Right atrium auricular region (tissue), 2 donors: ENCODE measurements around the gene KRT73. TPM values are rescaled to one million over a fixed set of nuclear protein-coding genes. Genes with fewer than 3 reads are reported as not detected.

ENCODE experiments used
- DNase-seq: peaks from one replicate; pipeline ENCODE4 v3.0.0-alpha.2; 2019; ENCODE audit warnings: low spot score
- H3K27ac ChIP-seq, 2 donors: fragments of 200-600 bp; sonication (generic); 1 replicate in 1 of 2; 2 replicates in 1 of 2; pipeline ENCODE4 v1.5.1; 2016 to 2019
- H3K27me3 ChIP-seq, 2 donors: fragments of 200-600 bp; sonication (generic); one replicate each; pipeline versions ENCODE4 v1.5.1 to v1.6.0; 2017 to 2019
- H3K36me3 ChIP-seq: fragments of 200-600 bp; sonication (generic); one replicate; pipeline ENCODE4 v1.5.1; 2016
- H3K4me1 ChIP-seq, 2 donors: fragments of 200-600 bp; sonication (generic); one replicate each; pipeline versions ENCODE4 v1.5.1 to v1.6.0; 2017 to 2019
- H3K4me3 ChIP-seq, 2 donors: fragments of 200-600 bp; sonication (generic); 1 replicate in 1 of 2; 2 replicates in 1 of 2; pipeline ENCODE4 v1.5.1; 2017 to 2019; ENCODE audit warnings: mild to moderate bottlenecking in 1 of 2, moderate library complexity in 1 of 2
- H3K9me3 ChIP-seq, 2 donors: fragments of 200-600 bp; sonication (generic); one replicate each; pipeline ENCODE4 v1.5.1; 2019
- CTCF ChIP-seq, 2 donors: fragments of 200-600 bp; sonication (generic); IDR thresholded peaks; one replicate each; pipeline ENCODE4 v1.5.1; 2019; ENCODE audit warnings: antibody characterized with exemption in 2 of 2
- total RNA-seq, 2 donors: library from RNA; depleted of rRNA; stranded (reverse); fragments of >200 nt; gene quantifications; one replicate each; pipeline ENCODE4 v1.1.0, GENCODE V29; 2016

The KRT73 gene
- total RNA-seq, 2 donors from 2014 or later, result not detected

GRCh38 chr12:52662093-52662917 is 43.9 kb upstream of the KRT73 start:
- Histone ChIP-seq H3K9me3 (no peaks in the 10 kb centered on the region), H3K4me3 (no peak overlapping the region), H3K4me1 (no peaks in the 10 kb centered on the region), H3K36me3 (no peaks in the 10 kb centered on the region), H3K27ac (no peak overlapping the region), H3K27me3 (no peaks in the 10 kb centered on the region)
- TF ChIP-seq CTCF (IDR thresholded peaks at IDR 0.05), result no peak
- no peak for DNase-seq

- Histone ChIP-seq H3K4me1 (no peaks in the 10 kb centered on the region), H3K27ac (no peak overlapping the region), H3K36me3 (no peaks in the 10 kb centered on the region), H3K27me3 (no peaks in the 10 kb centered on the region), H3K4me3 (no peak overlapping the region), H3K9me3 (no peaks in the 10 kb centered on the region)
- DNase-seq, result no peak
- TF ChIP-seq CTCF (IDR thresholded peaks at IDR 0.05), result no peak
Observed at GRCh38 chr12:52661668-52662067, 43.3 kb upstream of the KRT73 start.

GRCh38 chr12:52660934-52661499 is 42.7 kb upstream of the KRT73 start:
- Histone ChIP-seq H3K9me3 (no peaks in the 10 kb centered on the region), H3K27ac (no peak overlapping the region), H3K36me3 (no peaks in the 10 kb centered on the region), H3K4me1 (no peaks in the 10 kb centered on the region), H3K27me3 (no peaks in the 10 kb centered on the region), H3K4me3 (no peak overlapping the region)
- DNase-seq, result no peak
- TF ChIP-seq CTCF (IDR thresholded peaks at IDR 0.05), result no peak

GRCh38 chr12:52659951-52660350 is 41.6 kb upstream of the KRT73 start:
- no peaks in the 10 kb centered on the region for H3K36me3 ChIP-seq
- H3K27ac ChIP-seq, result no peak overlapping the region
- TF ChIP-seq CTCF (IDR thresholded peaks at IDR 0.05), result no peak
- DNase-seq, result peak; percentile 26
- H3K27me3 ChIP-seq, result no peaks in the 10 kb centered on the region
- H3K9me3 ChIP-seq, result no peaks in the 10 kb centered on the region
- H3K4me3 ChIP-seq, result no peak overlapping the region
- no peaks in the 10 kb centered on the region for H3K4me1 ChIP-seq

GRCh38 chr12:52659395-52659794 is 41.0 kb upstream of the KRT73 start:
- DNase-seq, result peak; percentile 18
- H3K4me3 ChIP-seq, result no peak overlapping the region
- no peaks in the 10 kb centered on the region for H3K36me3 ChIP-seq
- no peaks in the 10 kb centered on the region for H3K4me1 ChIP-seq
- no peaks in the 10 kb centered on the region for H3K9me3 ChIP-seq
- no peak for TF ChIP-seq CTCF (IDR thresholded peaks at IDR 0.05)
- H3K27me3 ChIP-seq, result no peaks in the 10 kb centered on the region
- H3K27ac ChIP-seq, result no peak overlapping the region
